Eye (tissue), 1 donor: Measurements from ENCODE around the gene ANKAR.

Experiments
- DNase-seq: peaks from one replicate; pipeline ENCODE4 v3.0.0-alpha.2; 2015

The ANKAR gene

GRCh38 chr2:189723192-189723591 lies 48.7 kb downstream of the ANKAR start:
- no peak for DNase-seq
